ENCODE data around the gene ADAMTS9. TPM values are rescaled to one million over a fixed set of nuclear protein-coding genes. Genes with fewer than 3 reads are reported as not detected.

The ADAMTS9 gene
- total and polyA plus RNA-seq, 8 donors: 5.5 to 107 (median 30.5) TPM

DNA sequence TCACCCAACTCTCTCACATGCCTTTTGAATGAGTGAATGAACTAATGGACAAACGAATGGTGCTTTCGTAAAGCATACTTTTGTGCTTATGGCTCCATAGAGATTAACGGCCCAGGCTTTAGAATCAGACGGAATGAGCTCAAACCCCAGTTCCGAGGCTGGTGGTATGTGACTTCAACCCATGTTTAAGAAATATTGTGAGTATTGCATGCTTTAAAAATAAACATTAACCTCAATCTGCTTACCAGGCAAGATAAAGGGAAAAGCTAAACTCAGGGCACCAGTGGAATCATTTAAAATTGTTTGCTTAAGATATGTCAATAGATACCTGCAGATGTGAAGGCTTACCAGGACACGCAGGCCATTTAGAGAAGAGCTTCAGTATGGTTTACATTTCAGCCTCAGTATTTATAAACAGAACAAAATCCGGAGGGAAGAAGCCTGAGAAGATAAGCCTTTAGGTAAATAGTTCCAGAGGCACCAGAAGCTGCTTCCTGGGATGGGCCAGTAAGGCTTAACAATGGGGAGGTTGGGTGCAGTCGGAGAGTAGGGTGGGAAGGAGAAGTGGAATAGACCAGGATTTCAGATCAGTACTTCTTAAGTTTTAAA, 186.4 kb downstream of the ADAMTS9 start:
- intact Hi-C loops (cut with DNase I; ENCODE audit: low total_unique reads): no loop called here
- H3K4me1 ChIP-seq: peaks cover 0 to 10% (median 4%) of the 10 kb centered on the region in 4 donors
- no peak overlapping the region for H3K4me3 ChIP-seq
- peak overlapping the region in 1 of 5 donors; percentile 38 for H3K27ac ChIP-seq
- peak in 1 of 2 donors; percentile 28 for DNase-seq
- no peaks in the 10 kb centered on the region for H3K27me3 ChIP-seq
- no peak for TF ChIP-seq EP300 (IDR thresholded peaks at IDR 0.05)
- TF ChIP-seq, protein P1, sequence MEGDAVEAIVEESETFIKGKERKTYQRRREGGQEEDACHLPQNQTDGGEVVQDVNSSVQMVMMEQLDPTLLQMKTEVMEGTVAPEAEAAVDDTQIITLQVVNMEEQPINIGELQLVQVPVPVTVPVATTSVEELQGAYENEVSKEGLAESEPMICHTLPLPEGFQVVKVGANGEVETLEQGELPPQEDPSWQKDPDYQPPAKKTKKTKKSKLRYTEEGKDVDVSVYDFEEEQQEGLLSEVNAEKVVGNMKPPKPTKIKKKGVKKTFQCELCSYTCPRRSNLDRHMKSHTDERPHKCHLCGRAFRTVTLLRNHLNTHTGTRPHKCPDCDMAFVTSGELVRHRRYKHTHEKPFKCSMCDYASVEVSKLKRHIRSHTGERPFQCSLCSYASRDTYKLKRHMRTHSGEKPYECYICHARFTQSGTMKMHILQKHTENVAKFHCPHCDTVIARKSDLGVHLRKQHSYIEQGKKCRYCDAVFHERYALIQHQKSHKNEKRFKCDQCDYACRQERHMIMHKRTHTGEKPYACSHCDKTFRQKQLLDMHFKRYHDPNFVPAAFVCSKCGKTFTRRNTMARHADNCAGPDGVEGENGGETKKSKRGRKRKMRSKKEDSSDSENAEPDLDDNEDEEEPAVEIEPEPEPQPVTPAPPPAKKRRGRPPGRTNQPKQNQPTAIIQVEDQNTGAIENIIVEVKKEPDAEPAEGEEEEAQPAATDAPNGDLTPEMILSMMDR (IDR thresholded peaks at IDR 0.05): no peak
- no peak for TF ChIP-seq POLR2A (IDR thresholded peaks at IDR 0.05)
- no peak for TF ChIP-seq POLR2AphosphoS5 (IDR thresholded peaks at IDR 0.05)
- H3K9me3 ChIP-seq: no peaks in the 10 kb centered on the region
- 22 to 36% (median 34%) methylated on average over 8 of the region's 8 CpGs for WGBS, 5 donors
- no peaks in the 10 kb centered on the region for H3K36me3 ChIP-seq

DNA sequence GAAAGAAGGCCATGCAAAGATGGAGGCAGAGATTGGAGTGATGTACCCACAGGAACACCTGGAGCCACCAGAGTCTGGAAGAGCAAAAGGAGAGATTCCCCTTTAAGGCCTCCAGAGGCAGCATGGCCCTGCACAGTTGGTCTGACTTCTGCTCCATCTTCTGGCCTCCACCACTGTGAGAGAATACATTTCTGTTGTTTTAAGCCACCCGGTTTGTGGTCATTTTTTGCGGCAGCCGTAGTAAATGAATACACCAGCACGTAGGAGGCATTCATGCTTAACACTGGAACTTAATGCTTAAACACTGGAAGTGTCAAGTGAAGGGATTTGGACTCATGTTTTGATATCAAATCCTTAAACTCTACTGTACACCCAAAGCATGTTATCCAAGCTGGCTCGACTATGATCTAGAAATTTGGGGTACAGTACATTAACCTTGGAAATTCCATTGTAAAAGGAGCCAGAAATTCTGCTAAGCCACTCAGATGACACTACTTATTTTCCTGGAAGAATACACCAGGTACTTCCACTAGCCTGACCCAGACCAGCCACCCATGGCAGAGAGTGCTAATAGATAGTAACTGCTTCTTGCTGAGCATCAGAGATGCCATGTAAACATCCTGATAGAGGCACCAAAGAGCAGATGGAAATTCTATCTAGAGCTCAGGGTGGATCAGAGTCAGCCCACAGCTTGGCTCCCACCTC, 190.9 kb downstream of the ADAMTS9 start:
- Histone ChIP-seq H3K4me3 (no peak overlapping the region), H3K9me3 (no peaks in the 10 kb centered on the region), H3K36me3 (no peaks in the 10 kb centered on the region), H3K4me1 (peaks cover 0 to 10% (median 4%) of the 10 kb centered on the region in 4 donors), H3K27ac (no peak overlapping the region), H3K27me3 (peaks cover 0 to 4% (median 0%) of the 10 kb centered on the region in 3 donors)
- TF ChIP-seq POLR2AphosphoS5 (IDR thresholded peaks at IDR 0.05) (no peak), POLR2A (IDR thresholded peaks at IDR 0.05) (no peak), EP300 (IDR thresholded peaks at IDR 0.05) (no peak)
- TF ChIP-seq, protein P1 (IDR thresholded peaks at IDR 0.05): no peak
- no peak for DNase-seq
- intact Hi-C loops (cut with DNase I; ENCODE audit: low total_unique reads): no loop called here
- 90 to 99% (median 95%) methylated on average over 5 of the region's 5 CpGs for WGBS, 5 donors

DNA sequence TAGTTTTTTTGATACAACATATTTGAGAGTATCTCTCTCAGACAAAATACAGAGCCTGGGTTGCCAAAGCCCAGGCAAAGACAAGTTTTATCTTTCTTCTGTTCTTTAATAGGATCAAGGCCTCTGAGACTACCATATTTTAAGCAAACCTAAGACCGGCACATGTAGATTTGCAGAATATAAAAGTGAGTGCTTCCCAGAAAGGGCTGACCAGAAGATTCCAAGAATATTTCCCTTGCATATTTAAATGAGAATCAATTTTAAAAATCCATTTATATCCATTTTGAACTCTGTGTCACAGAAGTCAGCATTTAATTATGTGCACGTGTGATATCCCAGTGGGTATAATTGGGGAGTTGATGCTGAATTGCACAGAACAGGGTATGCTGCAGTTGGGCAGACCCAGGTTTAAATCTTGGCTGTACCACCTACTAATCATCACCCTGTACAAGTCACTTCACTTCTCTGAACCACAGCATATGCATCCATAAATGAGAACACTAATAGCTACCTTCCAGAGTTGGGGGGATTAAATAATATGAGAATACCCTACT, 191.9 kb downstream of the ADAMTS9 start:
- TF ChIP-seq EP300 (IDR thresholded peaks at IDR 0.05) (no peak), POLR2A (IDR thresholded peaks at IDR 0.05) (no peak), POLR2AphosphoS5 (IDR thresholded peaks at IDR 0.05) (no peak)
- TF ChIP-seq, protein P1 (IDR thresholded peaks at IDR 0.05): no peak
- no peak overlapping the region for H3K27ac ChIP-seq
- peaks cover 0 to 4% (median under 1%) of the 10 kb centered on the region in 4 donors for H3K4me1 ChIP-seq
- intact Hi-C loops (cut with DNase I; ENCODE audit: low total_unique reads): no loop called here
- DNase-seq: no peak
- no peaks in the 10 kb centered on the region for H3K36me3 ChIP-seq
- H3K9me3 ChIP-seq: no peaks in the 10 kb centered on the region
- no peak overlapping the region for H3K4me3 ChIP-seq
- peaks cover 0 to 4% (median 0%) of the 10 kb centered on the region in 3 donors for H3K27me3 ChIP-seq
- 88 to 95% (median 91%) methylated on average over 2 of the region's 2 CpGs for WGBS, 5 donors

DNA sequence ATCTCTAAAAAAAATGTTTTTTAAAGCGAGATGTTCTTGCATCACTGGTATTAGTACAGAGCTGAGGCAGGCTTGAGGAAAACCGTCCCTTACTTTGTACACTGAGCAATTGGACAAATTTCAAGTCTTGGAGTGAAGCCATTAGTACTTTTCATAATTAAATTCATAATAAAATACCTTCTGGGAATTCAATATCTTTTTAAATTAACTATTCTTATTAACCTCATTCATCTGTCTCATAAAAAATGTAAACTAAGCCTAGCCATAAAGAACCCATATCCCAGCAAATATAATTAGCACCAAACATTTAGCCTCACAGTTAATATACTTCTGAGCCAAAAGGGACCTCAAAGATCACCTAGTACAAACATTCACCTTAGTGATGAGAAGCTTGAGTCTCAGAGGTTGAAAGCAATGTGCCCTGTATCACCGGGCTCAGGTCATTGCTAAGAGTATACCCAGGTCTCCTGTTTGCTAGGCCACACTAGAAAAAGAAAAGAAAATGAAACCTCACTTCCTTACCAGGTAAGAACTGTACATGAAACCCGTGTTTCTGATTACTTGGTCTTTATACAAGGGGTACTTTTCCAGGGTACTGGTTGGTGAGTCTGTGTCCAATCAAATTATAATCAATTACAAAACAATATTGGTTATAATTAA, 192.5 kb downstream of the ADAMTS9 start:
- H3K4me3 ChIP-seq: no peak overlapping the region
- no peaks in the 10 kb centered on the region for H3K36me3 ChIP-seq
- peaks cover 0 to 5% (median 0%) of the 10 kb centered on the region in 3 donors for H3K27me3 ChIP-seq
- H3K27ac ChIP-seq: no peak overlapping the region
- intact Hi-C loops (cut with DNase I; ENCODE audit: low total_unique reads): no loop called here
- 57 to 76% (median 63%) methylated on average over 4 of the region's 4 CpGs for WGBS, 5 donors
- TF ChIP-seq POLR2A (IDR thresholded peaks at IDR 0.05) (no peak), POLR2AphosphoS5 (IDR thresholded peaks at IDR 0.05) (no peak), EP300 (IDR thresholded peaks at IDR 0.05) (no peak)
- TF ChIP-seq, protein P1 (IDR thresholded peaks at IDR 0.05): no peak
- DNase-seq: no peak
- peaks cover 0 to 10% (median 6%) of the 10 kb centered on the region in 4 donors for H3K4me1 ChIP-seq
- no peaks in the 10 kb centered on the region for H3K9me3 ChIP-seq
